Endodermal cell (in vitro differentiated cells): ENCODE measurements around the gene NPSR1. TPM values are rescaled to one million over a fixed set of nuclear protein-coding genes. Genes with fewer than 3 reads are reported as not detected.

ENCODE experiments used
- DNase-seq: peaks from one replicate; pipeline ENCODE4 v3.0.0-alpha.2; 2017
- H3K27ac ChIP-seq: 2 replicates; pipeline ENCODE4 v1.5.1; 2013; ENCODE audit warnings: mild to moderate bottlenecking, low read depth, low read length, moderate library complexity
- H3K27me3 ChIP-seq: 2 replicates; pipeline ENCODE4 v1.6.1; 2013; ENCODE audit warnings: mild to moderate bottlenecking, low read length, moderate library complexity; ENCODE audit not compliant: insufficient read depth, control insufficient read depth, poor library complexity, severe bottlenecking
- H3K36me3 ChIP-seq: 2 replicates; pipeline ENCODE4 v1.7.0; 2013; ENCODE audit warnings: mild to moderate bottlenecking, low read length, moderate library complexity; ENCODE audit not compliant: control insufficient read depth, insufficient read depth
- H3K4me1 ChIP-seq: one replicate; pipeline ENCODE4 v1.7.0; 2013; ENCODE audit warnings: low read length; ENCODE audit not compliant: control insufficient read depth, insufficient read depth
- H3K4me3 ChIP-seq: 2 replicates; pipeline ENCODE4 v1.5.1; 2013; ENCODE audit warnings: mild to moderate bottlenecking, low read length, moderate library complexity
- H3K9ac ChIP-seq: 2 replicates; pipeline ENCODE4 v1.6.1; 2013; ENCODE audit warnings: mild to moderate bottlenecking, low read length, moderate library complexity; ENCODE audit not compliant: poor library complexity, severe bottlenecking; ENCODE audit errors: extremely low read depth
- H3K9me3 ChIP-seq: 2 replicates; pipeline ENCODE4 v1.6.1; 2013; ENCODE audit warnings: mild to moderate bottlenecking, low read length, moderate library complexity; ENCODE audit not compliant: control insufficient read depth
- H3K27ac Mint-ChIP-seq: 2 replicates; pipeline ENCODE4 v1.8.0; 2020; ENCODE audit warnings: mixed read lengths
- H3K27me3 Mint-ChIP-seq: 2 replicates; pipeline ENCODE4 v1.8.0; 2021; ENCODE audit warnings: mild to moderate bottlenecking, mixed read lengths; ENCODE audit not compliant: insufficient read depth
- H3K36me3 Mint-ChIP-seq: 2 replicates; pipeline ENCODE4 v1.8.0; 2020; ENCODE audit warnings: low read depth, mixed read lengths
- H3K4me1 Mint-ChIP-seq: 2 replicates; pipeline ENCODE4 v1.8.0; 2020; ENCODE audit warnings: mixed read lengths
- H3K4me3 Mint-ChIP-seq: 2 replicates; pipeline ENCODE4 v1.8.0; 2020; ENCODE audit warnings: mild to moderate bottlenecking, moderate library complexity, mixed read lengths
- H3K9me3 Mint-ChIP-seq: 2 replicates; pipeline ENCODE4 v1.8.0; 2020; ENCODE audit warnings: mild to moderate bottlenecking, mixed read lengths
- WGBS, 2 experiments: methylation state at CpG; one replicate each; pipeline versions ENCODE4 v1.1.5 to v1.1.7; 2013; ENCODE audit warnings: missing lambda C conversion rate in 2 of 2, mixed read lengths in 1 of 2; ENCODE audit not compliant: insufficient coverage in 1 of 2, insufficient read length in 1 of 2; 5-methylcytosine and 5-hydroxymethylcytosine counted together
- total RNA-seq, 2 donors: library from RNA; stranded (reverse); fragmentation: NEBNext Ultra II Directional in 1 of 2; extraction: Animal tissue kit (Norgen Biotek cat#: 25700) in 1 of 2; gene quantifications; 2 replicates in 1 of 2; 3 replicates in 1 of 2; pipeline ENCODE4 v1.2.1, GENCODE V29; 2021
- TF ChIP-seq, protein P1 (sequence below): fragments of 200-600 bp; sonication (generic); conservative IDR thresholded peaks from 2 replicates; pipeline ENCODE4 v1.5.0; 2021; ENCODE audit warnings: antibody characterized with exemption, mild to moderate bottlenecking

The NPSR1 gene
- total RNA-seq, 2 donors from 2014 or later = not detected

DNA sequence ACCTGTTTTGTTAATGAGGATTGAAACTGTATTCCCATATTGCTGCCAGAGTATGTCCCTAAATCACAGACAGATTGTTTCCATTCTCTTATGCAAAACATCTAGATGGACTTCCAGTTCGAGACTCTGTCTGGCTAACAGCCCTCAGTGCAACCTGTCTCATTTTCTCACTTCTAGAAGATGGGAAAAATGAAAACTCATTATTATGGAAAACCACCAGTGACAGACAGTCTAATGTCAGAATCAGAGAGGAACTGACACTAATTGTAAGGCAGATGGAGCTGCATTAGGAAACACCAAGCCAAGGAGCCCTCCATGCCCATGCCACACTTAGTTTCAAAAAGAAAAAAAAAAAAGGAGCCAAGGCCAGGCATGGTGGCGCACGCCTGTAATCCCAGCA, 61.6 kb downstream of the NPSR1 start:
- TF ChIP-seq, protein P1, sequence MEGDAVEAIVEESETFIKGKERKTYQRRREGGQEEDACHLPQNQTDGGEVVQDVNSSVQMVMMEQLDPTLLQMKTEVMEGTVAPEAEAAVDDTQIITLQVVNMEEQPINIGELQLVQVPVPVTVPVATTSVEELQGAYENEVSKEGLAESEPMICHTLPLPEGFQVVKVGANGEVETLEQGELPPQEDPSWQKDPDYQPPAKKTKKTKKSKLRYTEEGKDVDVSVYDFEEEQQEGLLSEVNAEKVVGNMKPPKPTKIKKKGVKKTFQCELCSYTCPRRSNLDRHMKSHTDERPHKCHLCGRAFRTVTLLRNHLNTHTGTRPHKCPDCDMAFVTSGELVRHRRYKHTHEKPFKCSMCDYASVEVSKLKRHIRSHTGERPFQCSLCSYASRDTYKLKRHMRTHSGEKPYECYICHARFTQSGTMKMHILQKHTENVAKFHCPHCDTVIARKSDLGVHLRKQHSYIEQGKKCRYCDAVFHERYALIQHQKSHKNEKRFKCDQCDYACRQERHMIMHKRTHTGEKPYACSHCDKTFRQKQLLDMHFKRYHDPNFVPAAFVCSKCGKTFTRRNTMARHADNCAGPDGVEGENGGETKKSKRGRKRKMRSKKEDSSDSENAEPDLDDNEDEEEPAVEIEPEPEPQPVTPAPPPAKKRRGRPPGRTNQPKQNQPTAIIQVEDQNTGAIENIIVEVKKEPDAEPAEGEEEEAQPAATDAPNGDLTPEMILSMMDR = no peak
- no peak overlapping the region for H3K27ac ChIP-seq
- H3K9me3 Mint-ChIP-seq = no peaks in the 10 kb centered on the region
- H3K4me3 Mint-ChIP-seq = no peak overlapping the region
- H3K27ac Mint-ChIP-seq = no peak overlapping the region
- no peak overlapping the region for H3K4me3 ChIP-seq
- WGBS, 2 experiments = 91% methylated on average over 3 of the region's 3 CpGs; no CpG with 5 or more reads in 1 of the 2 experiments
- H3K4me1 Mint-ChIP-seq = no peaks in the 10 kb centered on the region
- no peaks in the 10 kb centered on the region for H3K36me3 ChIP-seq
- no peaks in the 10 kb centered on the region for H3K27me3 Mint-ChIP-seq
- H3K36me3 Mint-ChIP-seq = no peaks in the 10 kb centered on the region
- no peak overlapping the region for H3K9ac ChIP-seq
- no peak for DNase-seq
- no peaks in the 10 kb centered on the region for H3K27me3 ChIP-seq
- no peaks in the 10 kb centered on the region for H3K9me3 ChIP-seq
- H3K4me1 ChIP-seq = no peaks in the 10 kb centered on the region

DNA sequence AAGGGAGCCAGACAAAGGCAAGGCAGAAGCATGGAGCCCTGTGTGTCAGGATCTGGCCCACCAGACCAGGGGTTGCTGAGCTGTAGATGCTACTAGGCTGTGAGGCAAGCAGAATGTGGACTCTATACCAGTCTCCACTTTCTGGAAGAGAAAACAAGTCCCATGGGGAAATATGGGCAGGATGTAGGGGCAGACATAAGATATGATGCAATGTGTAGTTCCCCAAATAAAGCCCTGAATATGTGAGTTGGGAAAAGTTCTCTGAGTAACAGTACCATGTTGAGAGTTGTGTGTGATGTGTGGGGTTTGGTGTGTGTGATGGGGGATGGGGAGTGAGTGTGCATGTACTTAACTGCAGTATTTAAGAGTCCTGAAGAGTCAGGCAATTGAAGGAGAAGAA, 62.3 kb downstream of the NPSR1 start:
- DNase-seq = no peak
- Histone ChIP-seq H3K9ac (no peak overlapping the region), H3K36me3 (no peaks in the 10 kb centered on the region), H3K4me3 (no peak overlapping the region), H3K9me3 (no peaks in the 10 kb centered on the region), H3K27ac (no peak overlapping the region), H3K27me3 (no peaks in the 10 kb centered on the region), H3K4me1 (no peaks in the 10 kb centered on the region)
- H3K27ac Mint-ChIP-seq = no peak overlapping the region
- H3K4me3 Mint-ChIP-seq = no peak overlapping the region
- TF ChIP-seq, protein P1 = no peak
- no peaks in the 10 kb centered on the region for H3K9me3 Mint-ChIP-seq
- H3K27me3 Mint-ChIP-seq = no peaks in the 10 kb centered on the region
- H3K4me1 Mint-ChIP-seq = no peaks in the 10 kb centered on the region
- no peaks in the 10 kb centered on the region for H3K36me3 Mint-ChIP-seq

DNA sequence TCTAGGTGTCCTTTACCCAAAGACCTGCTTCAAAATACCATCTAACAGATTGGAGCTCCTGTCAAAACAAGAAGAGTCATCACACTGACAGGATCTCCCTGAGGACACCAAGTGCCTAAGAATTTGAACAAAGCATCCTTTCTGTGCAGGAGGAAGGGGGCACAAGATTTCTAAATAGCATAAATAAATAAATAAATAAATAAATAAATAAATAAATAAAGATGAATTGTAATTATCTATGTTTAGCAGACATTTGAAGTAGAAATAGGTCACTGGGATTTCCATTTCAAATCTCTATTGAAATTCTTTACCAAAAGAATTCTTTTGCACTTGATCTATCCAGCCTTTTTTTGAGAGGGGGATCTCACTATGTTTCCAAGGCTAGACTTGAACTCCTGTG, 65.3 kb downstream of the NPSR1 start:
- H3K27me3 ChIP-seq = no peaks in the 10 kb centered on the region
- Mint-ChIP-seq H3K27me3 (no peaks in the 10 kb centered on the region), H3K36me3 (no peaks in the 10 kb centered on the region), H3K27ac (no peak overlapping the region), H3K4me3 (no peak overlapping the region), H3K9me3 (no peaks in the 10 kb centered on the region), H3K4me1 (no peaks in the 10 kb centered on the region)
- no peak overlapping the region for H3K4me3 ChIP-seq
- TF ChIP-seq, protein P1 = no peak
- H3K9me3 ChIP-seq = no peaks in the 10 kb centered on the region
- no peaks in the 10 kb centered on the region for H3K4me1 ChIP-seq
- no peak overlapping the region for H3K9ac ChIP-seq
- no peaks in the 10 kb centered on the region for H3K36me3 ChIP-seq
- DNase-seq = no peak
- no peak overlapping the region for H3K27ac ChIP-seq
